Vagina (tissue), 2 donors: Measurements from ENCODE around the gene NLGN3.

Experiments
- POLR2A ChIP-seq, 2 donors: fragments of 450-650 bp; IDR thresholded peaks; one replicate each; pipeline ENCODE4 v1.6.1; 2017; ENCODE audit warnings: antibody characterized with exemption in 2 of 2, mild to moderate bottlenecking in 2 of 2, moderate library complexity in 2 of 2
- POLR2AphosphoS5 ChIP-seq, 2 donors: sonication (generic); formaldehyde crosslinking; IDR thresholded peaks; one replicate each; pipeline ENCODE4 v1.9.0; 2017; ENCODE audit warnings: antibody characterized with exemption in 2 of 2, mild to moderate bottlenecking in 2 of 2, low read depth in 1 of 2; ENCODE audit not compliant: insufficient read depth in 1 of 2
- TF ChIP-seq, protein P1 (sequence below), 3 experiments: fragments of 450-650 bp in 2 of 3; fragments of 200-600 bp in 1 of 3; sonication (generic) in 1 of 3; IDR thresholded peaks; one replicate each; pipeline ENCODE4 v1.5.1; 2017 to 2019; ENCODE audit warnings: antibody characterized with exemption in 3 of 3, mild to moderate bottlenecking in 2 of 3, moderate library complexity in 2 of 3

DNA sequence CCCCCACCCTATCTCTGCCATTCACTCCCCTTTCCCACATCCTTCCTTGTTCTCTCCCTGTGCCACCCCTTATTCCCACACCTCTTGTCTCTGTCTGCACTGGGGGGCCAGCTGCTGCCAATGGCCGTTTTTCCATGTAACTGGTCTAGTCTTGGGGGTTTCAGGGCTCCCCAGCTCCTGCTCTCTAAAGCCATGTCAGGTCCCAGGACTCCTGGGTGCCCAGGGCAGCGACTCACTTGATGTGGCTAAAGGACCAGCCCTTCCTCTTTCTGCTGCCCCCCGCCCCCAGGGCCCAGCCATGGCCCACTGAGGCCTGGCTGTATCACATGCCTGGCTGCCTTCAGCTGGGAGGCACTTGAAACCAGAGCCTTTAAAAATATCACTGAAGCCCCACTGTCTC is 10.0 kb downstream of the NLGN3 start:
- TF ChIP-seq POLR2AphosphoS5 (IDR thresholded peaks at IDR 0.05; ENCODE audit: insufficient read depth in 1 of 2, low read depth in 1 of 2) (no peak), POLR2A (IDR thresholded peaks at IDR 0.05) (no peak)
- TF ChIP-seq, protein P1, sequence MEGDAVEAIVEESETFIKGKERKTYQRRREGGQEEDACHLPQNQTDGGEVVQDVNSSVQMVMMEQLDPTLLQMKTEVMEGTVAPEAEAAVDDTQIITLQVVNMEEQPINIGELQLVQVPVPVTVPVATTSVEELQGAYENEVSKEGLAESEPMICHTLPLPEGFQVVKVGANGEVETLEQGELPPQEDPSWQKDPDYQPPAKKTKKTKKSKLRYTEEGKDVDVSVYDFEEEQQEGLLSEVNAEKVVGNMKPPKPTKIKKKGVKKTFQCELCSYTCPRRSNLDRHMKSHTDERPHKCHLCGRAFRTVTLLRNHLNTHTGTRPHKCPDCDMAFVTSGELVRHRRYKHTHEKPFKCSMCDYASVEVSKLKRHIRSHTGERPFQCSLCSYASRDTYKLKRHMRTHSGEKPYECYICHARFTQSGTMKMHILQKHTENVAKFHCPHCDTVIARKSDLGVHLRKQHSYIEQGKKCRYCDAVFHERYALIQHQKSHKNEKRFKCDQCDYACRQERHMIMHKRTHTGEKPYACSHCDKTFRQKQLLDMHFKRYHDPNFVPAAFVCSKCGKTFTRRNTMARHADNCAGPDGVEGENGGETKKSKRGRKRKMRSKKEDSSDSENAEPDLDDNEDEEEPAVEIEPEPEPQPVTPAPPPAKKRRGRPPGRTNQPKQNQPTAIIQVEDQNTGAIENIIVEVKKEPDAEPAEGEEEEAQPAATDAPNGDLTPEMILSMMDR (IDR thresholded peaks at IDR 0.05): no peak
